Neural progenitor cell (in vitro differentiated cells): ENCODE measurements around the gene PAFAH2.

ENCODE experiments used
- CTCF ChIP-seq: fragments of 200-600 bp; sonication (generic); IDR thresholded peaks from 2 replicates; pipeline ENCODE4 v1.5.1; 2017; ENCODE audit warnings: antibody characterized with exemption, mild to moderate bottlenecking
- EZH2 ChIP-seq: fragments of 200-600 bp; sonication (generic); IDR thresholded peaks from 2 replicates; pipeline ENCODE4 v1.6.1; 2017; ENCODE audit warnings: antibody characterized with exemption, mild to moderate bottlenecking, moderate library complexity
- EZH2phosphoT487 ChIP-seq: fragments of 200-600 bp; sonication (generic); IDR thresholded peaks from 2 replicates; pipeline ENCODE4 v1.6.1; 2017; ENCODE audit warnings: antibody characterized with exemption

DNA sequence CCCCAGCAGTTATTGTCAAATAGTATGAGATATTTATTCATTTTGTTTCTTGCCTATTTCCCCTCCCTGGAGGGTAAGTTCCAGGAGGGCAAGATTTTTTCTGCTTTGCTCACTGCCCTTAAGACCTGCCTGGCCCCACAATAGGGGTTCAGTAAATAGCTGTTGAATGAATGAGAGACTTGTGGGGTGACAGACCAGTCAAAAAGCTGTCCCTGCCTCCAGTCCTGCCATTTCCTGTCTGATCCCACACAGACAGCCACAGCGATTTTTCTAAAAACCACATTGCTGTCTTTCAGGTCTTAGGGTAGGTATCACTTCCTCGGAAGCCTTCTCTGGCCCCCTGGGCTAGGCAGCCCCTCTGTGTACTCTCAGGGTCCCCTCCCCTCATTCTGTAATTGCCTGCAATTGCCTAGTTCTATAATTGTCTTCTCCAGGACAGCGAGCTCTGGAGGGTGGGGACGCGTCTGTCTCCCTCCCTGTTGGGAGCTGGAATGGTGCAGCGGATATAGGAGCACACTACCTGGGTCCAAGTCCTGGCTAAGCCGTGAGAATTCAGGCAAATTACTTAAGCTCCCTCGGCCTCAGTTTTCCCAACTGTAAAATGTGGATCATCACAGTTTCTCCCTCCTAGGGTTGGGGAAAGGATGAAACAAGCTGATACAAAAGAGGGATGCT, 21.9 kb upstream of the PAFAH2 start:
- no peak for TF ChIP-seq CTCF
- no peak for TF ChIP-seq EZH2
- no peak for TF ChIP-seq EZH2phosphoT487
